ENCODE results near the gene NECTIN2.
"Not testable (repeated sequence)": the region's sequence is repeated elsewhere in the genome, so short reads cannot be mapped to it uniquely, and the experiment has no call there.

Gene NECTIN2

DNA sequence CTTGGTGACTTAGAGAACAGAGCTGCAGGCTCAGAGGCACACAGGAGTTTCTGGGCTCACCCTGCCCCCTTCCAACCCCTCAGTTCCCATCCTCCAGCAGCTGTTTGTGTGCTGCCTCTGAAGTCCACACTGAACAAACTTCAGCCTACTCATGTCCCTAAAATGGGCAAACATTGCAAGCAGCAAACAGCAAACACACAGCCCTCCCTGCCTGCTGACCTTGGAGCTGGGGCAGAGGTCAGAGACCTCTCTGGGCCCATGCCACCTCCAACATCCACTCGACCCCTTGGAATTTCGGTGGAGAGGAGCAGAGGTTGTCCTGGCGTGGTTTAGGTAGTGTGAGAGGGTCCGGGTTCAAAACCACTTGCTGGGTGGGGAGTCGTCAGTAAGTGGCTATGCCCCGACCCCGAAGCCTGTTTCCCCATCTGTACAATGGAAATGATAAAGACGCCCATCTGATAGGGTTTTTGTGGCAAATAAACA lies 78.2 kb downstream of the NECTIN2 start:
- in situ Hi-C loops (cut with HindIII; ENCODE audit: low pct_unique_long_range_greater_than_20kb, low sequenced_read_pairs): no loop called here
- no peak for TF ChIP-seq JUND (IDR thresholded peaks at IDR 0.05; ENCODE audit: low read depth)
- no peak for DNase-seq (ENCODE audit: low read depth in 1 of 2, low spot score in 1 of 2)

- in situ Hi-C loops (cut with HindIII; ENCODE audit: low pct_unique_long_range_greater_than_20kb, low sequenced_read_pairs): no loop called here
- DNase-seq (ENCODE audit: low read depth in 1 of 2, low spot score in 1 of 2): no peak
- TF ChIP-seq JUND (IDR thresholded peaks at IDR 0.05; ENCODE audit: low read depth): no peak
Measured at GRCh38 chr19:44925114-44925891, 79.2 kb downstream of the NECTIN2 start.

DNA sequence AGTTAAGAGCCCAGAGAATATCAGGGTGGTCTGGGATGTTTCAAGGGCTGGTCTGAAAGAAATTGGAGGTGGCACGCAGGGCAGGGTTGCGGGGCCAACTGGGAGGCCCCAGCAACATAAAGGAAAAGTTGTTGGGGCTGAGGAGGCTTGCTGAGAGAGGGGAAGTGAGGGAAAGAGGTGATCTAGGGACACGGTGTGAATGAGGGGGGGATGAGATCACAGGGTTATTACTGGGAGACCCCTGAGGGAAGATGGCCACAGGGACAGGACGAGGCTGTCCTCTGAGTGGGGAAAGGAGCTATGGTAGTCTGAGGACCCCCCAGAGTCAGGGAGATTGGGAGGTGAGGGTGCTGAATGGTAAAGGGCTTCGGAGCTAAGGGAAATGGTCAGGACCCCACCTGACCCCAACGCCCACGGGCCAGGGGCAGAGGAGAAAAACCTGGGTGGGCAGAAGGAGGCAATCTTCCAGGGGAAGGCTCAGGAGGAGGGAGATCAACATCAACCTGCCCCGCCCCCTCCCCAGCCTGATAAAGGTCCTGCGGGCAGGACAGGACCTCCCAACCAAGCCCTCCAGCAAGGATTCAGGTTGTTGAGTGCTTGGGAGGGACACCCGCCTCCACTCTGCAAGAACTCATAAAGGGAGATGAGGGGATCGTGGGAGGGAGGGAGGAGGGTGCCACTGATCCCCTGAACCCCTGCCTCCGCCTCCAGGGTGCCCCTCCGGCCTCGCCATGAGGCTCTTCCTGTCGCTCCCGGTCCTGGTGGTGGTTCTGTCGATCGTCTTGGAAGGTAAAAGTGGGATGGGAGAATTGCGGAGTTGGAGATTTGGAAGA lies 80.4 kb downstream of the NECTIN2 start:
- DNase-seq (ENCODE audit: low read depth in 1 of 2, low spot score in 1 of 2); in situ Hi-C loops (cut with HindIII; ENCODE audit: low pct_unique_long_range_greater_than_20kb, low sequenced_read_pairs): not testable (repeated sequence)

- in situ Hi-C loops (cut with HindIII; ENCODE audit: low pct_unique_long_range_greater_than_20kb, low sequenced_read_pairs): no loop called here
- no peak for DNase-seq (ENCODE audit: low read depth in 1 of 2, low spot score in 1 of 2)
- TF ChIP-seq JUND (IDR thresholded peaks at IDR 0.05; ENCODE audit: low read depth): no peak
Measured at GRCh38 chr19:44927746-44928145, 81.6 kb downstream of the NECTIN2 start.

GRCh38 chr19:44930088-44930487 lies 84.0 kb downstream of the NECTIN2 start:
- in situ Hi-C loops (cut with HindIII; ENCODE audit: low pct_unique_long_range_greater_than_20kb, low sequenced_read_pairs): no loop called here
- TF ChIP-seq JUND (IDR thresholded peaks at IDR 0.05; ENCODE audit: low read depth): no peak
- no peak for DNase-seq (ENCODE audit: low read depth in 1 of 2, low spot score in 1 of 2)

DNA sequence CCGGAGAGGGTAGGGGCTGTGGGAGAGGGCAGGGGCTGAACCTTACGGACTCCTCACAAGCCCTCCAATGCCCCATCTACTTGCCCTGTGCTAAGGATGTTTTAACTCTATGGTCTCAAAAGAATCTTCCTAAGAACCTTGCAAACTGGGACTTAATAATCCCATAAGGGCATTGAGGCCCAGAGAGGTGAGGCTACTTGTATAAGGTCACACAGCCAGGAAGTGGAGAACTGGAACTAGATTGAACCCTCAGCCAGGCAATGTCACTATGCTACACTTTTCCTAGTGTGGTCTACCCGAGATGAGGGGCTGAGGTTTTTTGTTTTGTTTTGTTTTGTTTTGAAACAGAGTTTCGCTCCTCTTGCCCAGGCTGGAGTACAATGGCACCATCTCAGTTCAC lies 85.4 kb downstream of the NECTIN2 start:
- DNase-seq (ENCODE audit: low read depth in 1 of 2, low spot score in 1 of 2): no peak
- no peak for TF ChIP-seq JUND (IDR thresholded peaks at IDR 0.05; ENCODE audit: low read depth)
- in situ Hi-C loops (cut with HindIII; ENCODE audit: low pct_unique_long_range_greater_than_20kb, low sequenced_read_pairs): no loop called here
